Measurements from ENCODE around the gene CARD10. TPM values are rescaled to one million over a fixed set of nuclear protein-coding genes. Genes with fewer than 3 reads are reported as not detected.

Gene CARD10
- total and polyA plus RNA-seq, 4 donors = 7.8 to 14.0 (median 8.4) TPM

- H3K27me3 ChIP-seq (ENCODE audit: control insufficient read depth in 4 of 4, insufficient read depth in 4 of 4, low read length in 3 of 4) = peaks cover 0 to 6% (median 0%) of the 10 kb centered on the region in 4 donors
- TF ChIP-seq, protein P1, sequence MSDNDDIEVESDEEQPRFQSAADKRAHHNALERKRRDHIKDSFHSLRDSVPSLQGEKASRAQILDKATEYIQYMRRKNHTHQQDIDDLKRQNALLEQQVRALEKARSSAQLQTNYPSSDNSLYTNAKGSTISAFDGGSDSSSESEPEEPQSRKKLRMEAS (IDR thresholded peaks at IDR 0.05) = no peak
- no peak for TF ChIP-seq JUND (IDR thresholded peaks at IDR 0.05)
- TF ChIP-seq SP1 (IDR thresholded peaks at IDR 0.05) = no peak
- TF ChIP-seq, protein P2, sequence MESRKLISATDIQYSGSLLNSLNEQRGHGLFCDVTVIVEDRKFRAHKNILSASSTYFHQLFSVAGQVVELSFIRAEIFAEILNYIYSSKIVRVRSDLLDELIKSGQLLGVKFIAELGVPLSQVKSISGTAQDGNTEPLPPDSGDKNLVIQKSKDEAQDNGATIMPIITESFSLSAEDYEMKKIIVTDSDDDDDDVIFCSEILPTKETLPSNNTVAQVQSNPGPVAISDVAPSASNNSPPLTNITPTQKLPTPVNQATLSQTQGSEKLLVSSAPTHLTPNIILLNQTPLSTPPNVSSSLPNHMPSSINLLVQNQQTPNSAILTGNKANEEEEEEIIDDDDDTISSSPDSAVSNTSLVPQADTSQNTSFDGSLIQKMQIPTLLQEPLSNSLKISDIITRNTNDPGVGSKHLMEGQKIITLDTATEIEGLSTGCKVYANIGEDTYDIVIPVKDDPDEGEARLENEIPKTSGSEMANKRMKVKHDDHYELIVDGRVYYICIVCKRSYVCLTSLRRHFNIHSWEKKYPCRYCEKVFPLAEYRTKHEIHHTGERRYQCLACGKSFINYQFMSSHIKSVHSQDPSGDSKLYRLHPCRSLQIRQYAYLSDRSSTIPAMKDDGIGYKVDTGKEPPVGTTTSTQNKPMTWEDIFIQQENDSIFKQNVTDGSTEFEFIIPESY (IDR thresholded peaks at IDR 0.05) = no peak
- TF ChIP-seq RAD21 (IDR thresholded peaks at IDR 0.05) = no peak
- no peak for TF ChIP-seq TAF1 (conservative IDR thresholded peaks at IDR 0.05)
- no peak for TF ChIP-seq HNF4G (IDR thresholded peaks at IDR 0.05)
- TF ChIP-seq, protein P3, sequence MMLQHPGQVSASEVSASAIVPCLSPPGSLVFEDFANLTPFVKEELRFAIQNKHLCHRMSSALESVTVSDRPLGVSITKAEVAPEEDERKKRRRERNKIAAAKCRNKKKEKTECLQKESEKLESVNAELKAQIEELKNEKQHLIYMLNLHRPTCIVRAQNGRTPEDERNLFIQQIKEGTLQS (IDR thresholded peaks at IDR 0.05) = no peak
- no peak for DNase-seq (ENCODE audit: low spot score)
- no peaks in the 10 kb centered on the region for H3K36me3 ChIP-seq (ENCODE audit: control insufficient read depth in 4 of 4, insufficient read depth in 3 of 4, low read depth in 1 of 4, low read length in 3 of 4)
- H3K4me3 ChIP-seq (ENCODE audit: low read depth in 1 of 3, low read length in 3 of 3) = no peak overlapping the region
- H3K27ac ChIP-seq (ENCODE audit: low read depth in 1 of 2, low read length in 2 of 2) = no peak overlapping the region
- WGBS = 81% methylated on average over 18 of the region's 18 CpGs
- H3K4me1 ChIP-seq (ENCODE audit: control insufficient read depth in 4 of 4, insufficient read depth in 4 of 4, low read length in 3 of 4) = no peaks in the 10 kb centered on the region
- H3K9ac ChIP-seq (ENCODE audit: low read depth in 1 of 2, low read length in 2 of 2) = no peak overlapping the region
- no peaks in the 10 kb centered on the region for H3K9me3 ChIP-seq (ENCODE audit: control insufficient read depth in 4 of 4, low read length in 3 of 4)
Observed at GRCh38 chr22:37448516-37449127, 70.6 kb downstream of the CARD10 start.

DNA sequence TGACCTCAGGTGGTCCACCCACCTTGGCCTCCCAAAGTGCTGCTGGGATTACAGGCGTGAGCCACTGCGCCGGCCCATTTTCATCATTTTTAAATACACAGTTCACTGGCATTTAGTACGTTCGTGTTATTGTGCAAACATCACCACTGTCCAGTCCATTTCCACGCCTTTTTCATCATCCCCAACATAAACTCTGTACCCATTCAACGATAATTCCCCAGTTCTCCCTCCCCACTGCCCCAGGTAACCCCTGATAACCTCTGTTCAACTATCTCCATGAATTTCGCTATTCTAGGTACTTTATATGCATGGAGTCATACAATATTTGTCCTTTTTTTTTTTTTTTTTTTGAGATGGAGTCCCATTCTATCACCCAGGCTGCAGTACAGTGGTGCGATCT is 73.7 kb downstream of the CARD10 start:
- 67% methylated on average over 9 of the region's 9 CpGs for WGBS
- no peak overlapping the region for H3K9ac ChIP-seq (ENCODE audit: low read depth in 1 of 2, low read length in 2 of 2)
- H3K36me3 ChIP-seq (ENCODE audit: control insufficient read depth in 4 of 4, insufficient read depth in 3 of 4, low read depth in 1 of 4, low read length in 3 of 4) = no peaks in the 10 kb centered on the region
- H3K9me3 ChIP-seq (ENCODE audit: control insufficient read depth in 4 of 4, low read length in 3 of 4) = peaks cover 0 to 4% (median 2%) of the 10 kb centered on the region in 4 donors
- H3K4me3 ChIP-seq (ENCODE audit: low read depth in 1 of 3, low read length in 3 of 3) = no peak overlapping the region
- H3K4me1 ChIP-seq (ENCODE audit: control insufficient read depth in 4 of 4, insufficient read depth in 4 of 4, low read length in 3 of 4) = no peaks in the 10 kb centered on the region
- H3K27ac ChIP-seq (ENCODE audit: low read depth in 1 of 2, low read length in 2 of 2) = no peak overlapping the region
- H3K27me3 ChIP-seq (ENCODE audit: control insufficient read depth in 4 of 4, insufficient read depth in 4 of 4, low read length in 3 of 4) = peaks cover 0 to 6% (median 0%) of the 10 kb centered on the region in 4 donors
- TF ChIP-seq EGR1 (IDR thresholded peaks at IDR 0.05; ENCODE audit: low read depth in 2 of 2) (no peak), YY1 (IDR thresholded peaks at IDR 0.05) (no peak), FOXA2 (IDR thresholded peaks at IDR 0.05) (no peak), GABPA (IDR thresholded peaks at IDR 0.05 in 1 of 2, conservative IDR thresholded peaks at IDR 0.05 in 1 of 2) (no peak), RXRA (IDR thresholded peaks at IDR 0.05) (no peak), JUND (IDR thresholded peaks at IDR 0.05) (no peak), NR2F2 (IDR thresholded peaks at IDR 0.05) (no peak), HNF4G (IDR thresholded peaks at IDR 0.05) (no peak)
- TF ChIP-seq, protein P1 (IDR thresholded peaks at IDR 0.05) = no peak
- TF ChIP-seq, protein P4, sequence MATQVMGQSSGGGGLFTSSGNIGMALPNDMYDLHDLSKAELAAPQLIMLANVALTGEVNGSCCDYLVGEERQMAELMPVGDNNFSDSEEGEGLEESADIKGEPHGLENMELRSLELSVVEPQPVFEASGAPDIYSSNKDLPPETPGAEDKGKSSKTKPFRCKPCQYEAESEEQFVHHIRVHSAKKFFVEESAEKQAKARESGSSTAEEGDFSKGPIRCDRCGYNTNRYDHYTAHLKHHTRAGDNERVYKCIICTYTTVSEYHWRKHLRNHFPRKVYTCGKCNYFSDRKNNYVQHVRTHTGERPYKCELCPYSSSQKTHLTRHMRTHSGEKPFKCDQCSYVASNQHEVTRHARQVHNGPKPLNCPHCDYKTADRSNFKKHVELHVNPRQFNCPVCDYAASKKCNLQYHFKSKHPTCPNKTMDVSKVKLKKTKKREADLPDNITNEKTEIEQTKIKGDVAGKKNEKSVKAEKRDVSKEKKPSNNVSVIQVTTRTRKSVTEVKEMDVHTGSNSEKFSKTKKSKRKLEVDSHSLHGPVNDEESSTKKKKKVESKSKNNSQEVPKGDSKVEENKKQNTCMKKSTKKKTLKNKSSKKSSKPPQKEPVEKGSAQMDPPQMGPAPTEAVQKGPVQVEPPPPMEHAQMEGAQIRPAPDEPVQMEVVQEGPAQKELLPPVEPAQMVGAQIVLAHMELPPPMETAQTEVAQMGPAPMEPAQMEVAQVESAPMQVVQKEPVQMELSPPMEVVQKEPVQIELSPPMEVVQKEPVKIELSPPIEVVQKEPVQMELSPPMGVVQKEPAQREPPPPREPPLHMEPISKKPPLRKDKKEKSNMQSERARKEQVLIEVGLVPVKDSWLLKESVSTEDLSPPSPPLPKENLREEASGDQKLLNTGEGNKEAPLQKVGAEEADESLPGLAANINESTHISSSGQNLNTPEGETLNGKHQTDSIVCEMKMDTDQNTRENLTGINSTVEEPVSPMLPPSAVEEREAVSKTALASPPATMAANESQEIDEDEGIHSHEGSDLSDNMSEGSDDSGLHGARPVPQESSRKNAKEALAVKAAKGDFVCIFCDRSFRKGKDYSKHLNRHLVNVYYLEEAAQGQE (IDR thresholded peaks at IDR 0.05) = no peak
- DNase-seq (ENCODE audit: low spot score) = no peak

Data from liver (tissue), 9 donors.